Measurements from ENCODE around the gene CLOCK. TPM values are rescaled to one million over a fixed set of nuclear protein-coding genes. Genes with fewer than 3 reads are reported as not detected.
"Not testable (repeated sequence)": the region's sequence is repeated elsewhere in the genome, so short reads cannot be mapped to it uniquely, and the experiment has no call there.

The CLOCK gene, protein sequence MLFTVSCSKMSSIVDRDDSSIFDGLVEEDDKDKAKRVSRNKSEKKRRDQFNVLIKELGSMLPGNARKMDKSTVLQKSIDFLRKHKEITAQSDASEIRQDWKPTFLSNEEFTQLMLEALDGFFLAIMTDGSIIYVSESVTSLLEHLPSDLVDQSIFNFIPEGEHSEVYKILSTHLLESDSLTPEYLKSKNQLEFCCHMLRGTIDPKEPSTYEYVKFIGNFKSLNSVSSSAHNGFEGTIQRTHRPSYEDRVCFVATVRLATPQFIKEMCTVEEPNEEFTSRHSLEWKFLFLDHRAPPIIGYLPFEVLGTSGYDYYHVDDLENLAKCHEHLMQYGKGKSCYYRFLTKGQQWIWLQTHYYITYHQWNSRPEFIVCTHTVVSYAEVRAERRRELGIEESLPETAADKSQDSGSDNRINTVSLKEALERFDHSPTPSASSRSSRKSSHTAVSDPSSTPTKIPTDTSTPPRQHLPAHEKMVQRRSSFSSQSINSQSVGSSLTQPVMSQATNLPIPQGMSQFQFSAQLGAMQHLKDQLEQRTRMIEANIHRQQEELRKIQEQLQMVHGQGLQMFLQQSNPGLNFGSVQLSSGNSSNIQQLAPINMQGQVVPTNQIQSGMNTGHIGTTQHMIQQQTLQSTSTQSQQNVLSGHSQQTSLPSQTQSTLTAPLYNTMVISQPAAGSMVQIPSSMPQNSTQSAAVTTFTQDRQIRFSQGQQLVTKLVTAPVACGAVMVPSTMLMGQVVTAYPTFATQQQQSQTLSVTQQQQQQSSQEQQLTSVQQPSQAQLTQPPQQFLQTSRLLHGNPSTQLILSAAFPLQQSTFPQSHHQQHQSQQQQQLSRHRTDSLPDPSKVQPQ
- total RNA-seq: 1 to 10 TPM; 7.1 to 9.3 TPM

DNA sequence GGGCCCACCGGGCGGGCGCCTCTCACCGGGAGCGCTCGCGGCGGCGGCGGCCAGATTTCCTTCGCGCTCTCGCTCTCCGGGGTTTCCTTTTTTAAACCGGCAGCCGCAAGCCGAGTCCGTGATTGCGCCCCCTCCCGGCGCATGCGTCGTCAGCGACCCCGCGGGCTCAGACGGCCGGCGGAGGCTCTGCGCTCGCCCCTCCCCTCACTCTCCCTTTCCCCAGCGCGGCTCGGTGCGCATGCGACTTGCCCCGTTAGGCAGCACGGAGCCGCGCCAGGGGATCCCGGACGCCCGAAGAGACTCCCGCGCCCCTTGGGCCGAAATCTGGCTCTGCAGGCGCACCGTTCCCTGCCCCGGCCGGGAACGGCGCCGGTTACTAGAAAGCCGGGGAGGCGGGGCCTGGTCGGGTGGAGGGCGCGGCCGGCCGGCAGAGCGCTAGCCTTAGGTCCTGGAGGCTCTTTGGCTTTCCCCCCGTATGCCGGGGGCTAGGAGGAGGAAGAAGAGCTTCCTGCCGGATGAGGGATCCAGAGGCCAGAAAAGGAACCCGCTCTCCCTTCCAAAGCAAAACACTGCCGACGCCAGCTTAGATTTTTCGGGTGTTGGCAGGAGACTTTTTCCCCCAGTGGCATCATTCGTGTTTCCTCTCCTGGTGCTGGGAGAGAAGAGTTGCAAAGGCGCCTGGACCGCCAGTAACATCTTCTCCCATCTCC is at the start of gene CLOCK:
CLOCK (minus strand) TSS at position 154 of the 710 bp plus-strand sequence. CDS start 64,124 bp downstream, outside the sequence.
- Mint-ChIP-seq H3K4me1 (ENCODE audit: low read depth) (peaks cover 45% of the 10 kb centered on the region), H3K4me3 (peak within 1 kb of the TSS; percentile 88), H3K27ac (peak within 1 kb of the TSS; percentile 87), H3K36me3 (ENCODE audit: low read depth) (no peaks in the 10 kb centered on the region), H3K9me3 (ENCODE audit: insufficient read depth) (no peaks in the 10 kb centered on the region), H3K27me3 (ENCODE audit: low read depth) (peaks cover 20% of the 10 kb centered on the region)
- DNase-seq (peak; percentile 81), ATAC-seq (peak; percentile 80)
- POLR2A ChIA-PET: no interaction called here
- CTCF ChIA-PET: no interaction called here

DNA sequence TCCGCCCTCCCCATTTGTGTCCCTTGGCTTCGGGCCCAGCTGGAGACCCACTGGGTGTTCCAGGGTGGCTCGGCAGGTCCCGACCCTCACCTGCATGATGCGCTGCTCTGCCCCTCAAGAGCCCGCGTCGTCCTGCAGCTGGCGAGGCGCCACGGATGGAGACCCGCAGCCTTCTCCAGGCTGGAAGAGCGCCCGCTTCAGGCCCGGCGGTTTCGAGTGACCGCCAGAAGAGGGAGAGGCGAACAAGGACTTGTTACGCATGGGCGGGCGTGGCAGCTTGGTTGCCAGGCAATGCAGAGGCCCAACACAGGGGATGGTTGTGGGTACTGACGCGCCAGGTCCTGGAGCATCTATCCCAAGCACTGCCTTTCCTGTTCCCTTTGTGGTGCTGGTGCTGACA is 45.3 kb upstream of the CLOCK start, which contains the start of gene PDCL2:
PDCL2 (minus strand) TSS at position 232 of the 400 bp plus-strand sequence; CDS start at position 96, 136 bp downstream.
- no peak within 1 kb of the TSS for H3K4me3 Mint-ChIP-seq
- CTCF ChIA-PET: no interaction called here
- no peaks in the 10 kb centered on the region for H3K4me1 Mint-ChIP-seq (ENCODE audit: low read depth)
- DNase-seq (no peak), ATAC-seq (no peak)
- peaks cover 2% of the 10 kb centered on the region for H3K27me3 Mint-ChIP-seq (ENCODE audit: low read depth)
- H3K27ac Mint-ChIP-seq: no peak within 1 kb of the TSS
- no peaks in the 10 kb centered on the region for H3K36me3 Mint-ChIP-seq (ENCODE audit: low read depth)
- POLR2A ChIA-PET: no interaction called here
- no peaks in the 10 kb centered on the region for H3K9me3 Mint-ChIP-seq (ENCODE audit: insufficient read depth)

DNA sequence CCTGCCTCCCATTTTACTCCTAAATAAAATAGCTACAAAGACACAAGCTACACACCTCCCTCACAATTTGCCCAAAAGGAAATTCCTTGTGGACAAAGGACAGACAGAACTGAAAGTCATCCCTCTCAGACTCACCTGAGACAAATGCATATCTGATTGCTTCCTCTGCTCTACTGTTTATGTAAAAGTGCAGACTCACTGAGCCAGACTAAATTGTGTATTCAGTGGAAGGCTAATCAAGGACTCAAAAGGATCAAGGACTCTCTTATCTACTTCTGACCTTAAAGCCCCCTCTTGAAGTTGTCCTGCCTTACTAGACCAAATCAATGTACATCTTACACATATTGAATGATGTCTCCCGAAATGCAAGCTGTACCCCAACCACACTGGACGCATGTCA is 41.5 kb upstream of the CLOCK start:
- Mint-ChIP-seq H3K4me3 (no peak overlapping the region), H3K27me3 (ENCODE audit: low read depth) (peaks cover 2% of the 10 kb centered on the region), H3K9me3 (ENCODE audit: insufficient read depth) (peaks cover 6% of the 10 kb centered on the region), H3K4me1 (ENCODE audit: low read depth) (no peaks in the 10 kb centered on the region), H3K27ac (no peak overlapping the region), H3K36me3 (ENCODE audit: low read depth) (no peaks in the 10 kb centered on the region)
- ChIA-PET CTCF (no interaction called here), POLR2A (no interaction called here)
- no peak for DNase-seq
- no peak for ATAC-seq

DNA sequence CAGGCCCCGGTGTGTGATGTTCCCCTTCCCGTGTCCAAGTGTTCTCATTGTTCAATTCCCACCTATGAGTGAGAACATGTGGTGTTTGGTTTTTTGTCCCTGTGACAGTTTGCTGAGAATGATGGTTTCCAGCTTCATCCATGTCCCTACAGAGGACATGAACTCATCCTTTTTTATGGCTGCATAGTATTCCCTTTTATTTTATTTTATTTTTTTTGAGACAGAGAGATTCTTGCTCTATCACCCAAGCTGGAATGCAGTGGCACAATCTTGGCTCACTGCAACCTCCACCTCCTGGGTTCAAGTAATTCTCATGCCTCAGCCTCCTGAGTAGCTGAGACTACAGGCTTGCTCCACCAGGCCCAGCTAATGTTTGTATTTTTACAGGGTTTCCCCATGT is 36.1 kb upstream of the CLOCK start:
- DNase-seq; POLR2A ChIA-PET; H3K9me3 Mint-ChIP-seq (ENCODE audit: insufficient read depth); H3K27me3 Mint-ChIP-seq (ENCODE audit: low read depth); H3K36me3 Mint-ChIP-seq (ENCODE audit: low read depth); CTCF ChIA-PET; ATAC-seq; H3K4me1 Mint-ChIP-seq (ENCODE audit: low read depth); H3K4me3 Mint-ChIP-seq; H3K27ac Mint-ChIP-seq: not testable (repeated sequence)

DNA sequence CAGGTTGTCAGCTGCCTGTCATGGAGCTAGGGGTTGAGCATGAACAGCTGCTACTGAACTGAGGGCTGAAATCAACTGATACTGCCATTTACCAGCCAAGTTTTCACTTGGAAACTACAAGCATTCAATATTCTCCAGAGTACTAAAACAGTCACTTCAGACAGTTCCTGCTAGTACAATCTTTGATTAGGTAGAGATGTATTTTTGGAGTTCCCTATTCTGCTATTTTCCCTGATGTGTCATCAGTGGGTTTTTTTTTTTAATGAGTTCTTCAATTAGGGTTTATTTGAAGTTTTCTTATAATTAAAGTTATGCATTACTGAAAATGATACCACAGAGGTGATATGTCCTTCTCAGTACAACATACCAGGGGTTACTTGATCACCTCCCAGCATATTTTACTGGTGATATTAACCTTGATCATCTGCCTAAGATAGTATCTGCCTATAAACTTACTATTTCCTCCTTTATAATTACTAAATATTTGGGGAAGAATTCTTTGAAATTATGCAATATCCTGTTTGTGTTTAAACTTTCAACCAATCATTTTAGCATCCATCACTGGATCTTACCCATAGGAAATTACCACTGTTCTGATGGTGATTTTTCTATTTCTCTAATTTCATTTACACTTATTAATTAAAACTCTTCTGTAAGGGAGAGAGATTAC is 31.8 kb upstream of the CLOCK start:
- Mint-ChIP-seq H3K27ac (no peak overlapping the region), H3K9me3 (ENCODE audit: insufficient read depth) (peaks cover 12% of the 10 kb centered on the region), H3K27me3 (ENCODE audit: low read depth) (peaks cover 4% of the 10 kb centered on the region), H3K36me3 (ENCODE audit: low read depth) (no peaks in the 10 kb centered on the region), H3K4me1 (ENCODE audit: low read depth) (no peaks in the 10 kb centered on the region), H3K4me3 (no peak overlapping the region)
- ChIA-PET POLR2A (no interaction called here), CTCF (no interaction called here)
- ATAC-seq (no peak), DNase-seq (no peak)

DNA sequence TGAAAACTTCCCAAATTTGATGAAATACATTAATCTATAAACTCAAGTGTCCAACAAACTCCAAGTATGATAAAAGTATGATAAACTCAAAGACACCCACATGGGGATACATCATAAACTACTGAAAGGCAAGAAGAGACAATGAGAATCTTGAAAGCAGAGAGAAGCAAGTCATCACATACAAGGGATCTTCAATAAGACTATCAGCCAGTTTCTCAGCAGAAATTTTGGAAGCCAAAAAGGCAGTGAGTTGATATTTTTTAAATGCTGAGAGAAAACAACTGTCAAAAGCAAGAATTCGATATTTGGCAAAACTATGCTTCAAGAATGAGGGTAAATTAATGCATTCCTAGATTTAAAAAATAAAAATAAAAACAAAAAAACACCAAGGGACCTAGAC is 28.8 kb upstream of the CLOCK start:
- DNase-seq: no peak
- POLR2A ChIA-PET: no interaction called here
- H3K4me3 Mint-ChIP-seq: no peak overlapping the region
- ATAC-seq: no peak
- H3K4me1 Mint-ChIP-seq (ENCODE audit: low read depth): no peaks in the 10 kb centered on the region
- H3K36me3 Mint-ChIP-seq (ENCODE audit: low read depth): no peaks in the 10 kb centered on the region
- H3K9me3 Mint-ChIP-seq (ENCODE audit: insufficient read depth): peaks cover 6% of the 10 kb centered on the region
- no peak overlapping the region for H3K27ac Mint-ChIP-seq
- CTCF ChIA-PET: no interaction called here
- H3K27me3 Mint-ChIP-seq (ENCODE audit: low read depth): peaks cover 4% of the 10 kb centered on the region

DNA sequence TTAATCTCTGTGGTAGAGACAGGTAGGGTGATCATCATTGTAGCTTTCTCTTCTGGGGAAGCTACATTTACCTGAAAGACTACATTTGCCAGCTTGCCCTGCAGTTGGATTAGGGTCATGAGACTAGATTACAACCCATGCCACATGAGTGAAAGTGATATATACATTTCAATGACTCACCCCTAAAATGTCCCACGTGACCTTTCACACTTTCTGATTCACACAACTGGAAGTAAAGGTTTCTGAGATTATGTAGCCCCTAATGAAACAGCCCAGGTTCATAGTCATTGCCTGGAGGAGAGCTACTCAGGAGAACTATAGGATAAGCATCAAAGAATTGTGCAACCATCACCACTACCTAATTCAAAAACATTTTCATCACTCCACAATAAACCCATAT is 27.5 kb upstream of the CLOCK start:
- no peak for ATAC-seq
- POLR2A ChIA-PET: no interaction called here
- Mint-ChIP-seq H3K9me3 (ENCODE audit: insufficient read depth) (peaks cover 6% of the 10 kb centered on the region), H3K4me1 (ENCODE audit: low read depth) (no peaks in the 10 kb centered on the region), H3K27ac (no peak overlapping the region), H3K36me3 (ENCODE audit: low read depth) (no peaks in the 10 kb centered on the region), H3K27me3 (ENCODE audit: low read depth) (peaks cover 4% of the 10 kb centered on the region), H3K4me3 (no peak overlapping the region)
- DNase-seq: no peak
- CTCF ChIA-PET: no interaction called here

DNA sequence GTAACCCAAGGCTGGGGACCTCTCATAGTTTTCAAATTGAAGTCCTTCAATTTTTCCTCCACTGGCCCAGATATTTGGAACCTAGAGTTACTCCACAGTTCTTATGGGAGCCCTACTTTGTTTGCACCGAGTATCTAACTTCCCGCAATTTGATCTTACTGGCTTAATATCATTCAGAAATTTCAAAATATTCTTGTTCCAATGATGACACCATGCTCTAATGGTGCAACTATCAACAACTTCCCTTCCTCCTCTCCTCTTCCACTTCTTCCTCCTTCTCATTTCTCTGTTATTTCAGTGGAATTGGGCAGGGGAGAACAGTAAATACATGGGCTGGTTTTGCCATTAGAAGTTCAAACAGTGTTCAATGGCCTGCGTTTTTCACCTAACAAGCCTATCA is 25.1 kb upstream of the CLOCK start:
- Mint-ChIP-seq H3K9me3 (ENCODE audit: insufficient read depth) (peaks cover 6% of the 10 kb centered on the region), H3K4me1 (ENCODE audit: low read depth) (no peaks in the 10 kb centered on the region), H3K36me3 (ENCODE audit: low read depth) (no peaks in the 10 kb centered on the region), H3K27ac (no peak overlapping the region), H3K4me3 (no peak overlapping the region), H3K27me3 (ENCODE audit: low read depth) (peaks cover 14% of the 10 kb centered on the region)
- ChIA-PET POLR2A (no interaction called here), CTCF (no interaction called here)
- no peak for DNase-seq
- ATAC-seq: no peak

DNA sequence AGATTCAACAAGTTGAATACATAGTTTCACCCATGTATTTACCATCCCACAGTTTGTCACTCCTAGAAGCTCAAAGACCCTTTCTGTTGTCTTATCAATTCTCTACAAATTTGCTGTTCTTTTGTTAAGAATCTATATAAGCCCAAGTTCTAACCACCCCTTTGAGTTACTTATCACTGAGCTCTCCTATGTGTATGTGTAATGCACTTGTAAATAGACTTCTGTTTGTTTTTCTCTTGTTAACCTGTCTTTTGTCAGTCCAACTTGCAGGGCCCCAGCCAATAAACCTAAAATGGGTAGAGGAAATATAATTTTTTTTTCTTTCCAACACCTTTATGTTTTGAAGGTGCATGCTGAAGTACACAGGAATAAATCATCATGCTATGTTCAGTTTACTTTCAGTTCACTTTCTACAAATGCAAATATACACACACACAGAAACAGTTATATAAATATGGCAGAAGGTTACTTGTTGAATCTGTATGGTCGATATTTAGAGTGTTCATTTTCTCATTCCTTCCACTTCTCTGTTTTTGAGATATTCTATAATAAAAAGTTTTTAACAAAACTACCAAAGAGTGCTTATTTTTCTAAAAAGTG is 22.3 kb upstream of the CLOCK start:
- CTCF ChIA-PET: interaction anchor here (1.3 kb wide), 1 partner anchor 224 kb away, joined by 3 read pairs; no protein-coding TSS in a partner anchor
- Mint-ChIP-seq H3K4me3 (no peak overlapping the region), H3K27ac (no peak overlapping the region), H3K4me1 (ENCODE audit: low read depth) (no peaks in the 10 kb centered on the region), H3K27me3 (ENCODE audit: low read depth) (peaks cover 14% of the 10 kb centered on the region), H3K9me3 (ENCODE audit: insufficient read depth) (no peaks in the 10 kb centered on the region), H3K36me3 (ENCODE audit: low read depth) (no peaks in the 10 kb centered on the region)
- DNase-seq (no peak), ATAC-seq (no peak)
- POLR2A ChIA-PET: no interaction called here

DNA sequence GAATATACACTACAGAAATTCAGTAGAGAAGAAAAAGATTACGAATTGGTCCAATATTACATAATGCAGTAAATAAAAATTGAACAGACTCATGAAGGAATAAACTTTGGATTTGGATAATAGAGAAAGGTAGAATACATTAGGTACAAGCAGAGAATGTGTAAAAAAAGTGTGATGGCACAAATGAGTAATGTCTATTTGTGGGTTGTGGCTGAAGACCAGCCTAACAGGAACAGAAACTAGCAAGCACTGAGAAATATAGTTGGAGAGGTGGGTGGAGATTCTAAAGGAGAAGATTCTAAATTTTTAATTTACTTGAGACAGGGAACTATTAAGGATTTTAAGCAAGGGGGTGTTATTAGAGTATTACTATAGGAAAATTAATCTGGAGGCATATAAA is 15.2 kb upstream of the CLOCK start:
- no peak overlapping the region for H3K4me3 Mint-ChIP-seq
- CTCF ChIA-PET: interaction anchor here (0.8 kb wide), 1 partner anchor 216 kb away, joined by 3 read pairs; the partner anchor contains the start of gene SRD5A3
- ATAC-seq: peak; percentile 64
- H3K9me3 Mint-ChIP-seq (ENCODE audit: insufficient read depth): no peaks in the 10 kb centered on the region
- POLR2A ChIA-PET: interaction anchor here (0.7 kb wide), 1 partner anchor 34 kb away, joined by 3 read pairs; no protein-coding TSS in a partner anchor
- H3K27ac Mint-ChIP-seq: no peak overlapping the region
- no peaks in the 10 kb centered on the region for H3K36me3 Mint-ChIP-seq (ENCODE audit: low read depth)
- DNase-seq: no peak
- peaks cover 11% of the 10 kb centered on the region for H3K4me1 Mint-ChIP-seq (ENCODE audit: low read depth)
- H3K27me3 Mint-ChIP-seq (ENCODE audit: low read depth): peaks cover 8% of the 10 kb centered on the region

DNA sequence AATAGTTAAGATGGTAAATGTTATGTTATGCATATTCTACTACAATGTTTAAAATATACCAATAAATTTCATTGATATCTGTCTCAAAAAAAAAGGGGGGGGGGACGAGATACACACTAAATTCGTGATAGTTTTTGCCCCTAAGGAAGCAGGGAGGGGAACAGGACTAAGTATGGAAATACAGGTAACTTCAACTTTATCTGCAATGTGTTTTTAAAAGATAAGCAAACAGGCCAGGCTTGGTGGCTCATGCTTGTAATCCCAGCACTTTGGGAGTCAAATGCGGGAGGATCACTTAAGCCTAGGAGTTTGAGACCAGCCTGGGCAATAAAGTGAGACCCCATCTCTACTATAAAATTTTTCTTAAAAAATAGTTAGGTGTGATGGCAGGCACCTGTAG is 13.4 kb upstream of the CLOCK start:
- ChIA-PET POLR2A (no interaction called here), CTCF (interaction anchor here (0.9 kb wide), 1 partner anchor 90 kb away, joined by 3 read pairs; no protein-coding TSS in a partner anchor)
- Mint-ChIP-seq H3K4me3 (no peak overlapping the region), H3K4me1 (ENCODE audit: low read depth) (peaks cover 11% of the 10 kb centered on the region), H3K27ac (no peak overlapping the region), H3K36me3 (ENCODE audit: low read depth) (no peaks in the 10 kb centered on the region), H3K27me3 (ENCODE audit: low read depth) (peaks cover 10% of the 10 kb centered on the region), H3K9me3 (ENCODE audit: insufficient read depth) (no peaks in the 10 kb centered on the region)
- no peak for DNase-seq
- no peak for ATAC-seq
